ENCODE measurements around the gene FOXP1.
"Not testable (repeated sequence)": the region's sequence is repeated elsewhere in the genome, so short reads cannot be mapped to it uniquely, and the experiment has no call there.

Gene FOXP1

GRCh38 chr3:70982284-70982683 is 601.2 kb downstream of the FOXP1 start:
- Histone ChIP-seq H3K27ac (ENCODE audit: low read length) (peak overlapping the region; percentile 92), H3K4me1 (ENCODE audit: control insufficient read depth, insufficient read depth, low read length) (peaks cover 50% of the 10 kb centered on the region), H3K9me3 (ENCODE audit: control insufficient read depth in 2 of 2, low read length in 2 of 2) (no peaks in the 10 kb centered on the region), H3K36me3 (ENCODE audit: control insufficient read depth in 2 of 2, insufficient read depth in 2 of 2, low read length in 2 of 2) (peaks cover 11 to 14% of the 10 kb centered on the region in 2 donors), H3K9ac (ENCODE audit: low read length in 2 of 2) (peak overlapping the region in 1 of 2 donors; percentile 73), H3K4me3 (ENCODE audit: low read length in 2 of 2) (no peak overlapping the region), H3K27me3 (ENCODE audit: control insufficient read depth in 1 of 2, insufficient read depth in 2 of 2, low read length in 2 of 2) (no peaks in the 10 kb centered on the region)

- Histone ChIP-seq H3K27me3 (ENCODE audit: control insufficient read depth in 1 of 2, insufficient read depth in 2 of 2, low read length in 2 of 2) (no peaks in the 10 kb centered on the region), H3K4me3 (ENCODE audit: low read length in 2 of 2) (no peak overlapping the region), H3K4me1 (ENCODE audit: control insufficient read depth, insufficient read depth, low read length) (peaks cover 44% of the 10 kb centered on the region), H3K9me3 (ENCODE audit: control insufficient read depth in 2 of 2, low read length in 2 of 2) (no peaks in the 10 kb centered on the region), H3K27ac (ENCODE audit: low read length) (peak overlapping the region; percentile 92), H3K36me3 (ENCODE audit: control insufficient read depth in 2 of 2, insufficient read depth in 2 of 2, low read length in 2 of 2) (peaks cover 16 to 17% of the 10 kb centered on the region in 2 donors), H3K9ac (ENCODE audit: low read length in 2 of 2) (peak overlapping the region in 1 of 2 donors; percentile 50)
These were observed 602.2 kb downstream of the FOXP1 start for GRCh38 chr3:70981231-70981880.

GRCh38 chr3:70980646-70981170 is 602.8 kb downstream of the FOXP1 start:
- peak overlapping the region in 1 of 2 donors; percentile 34 for H3K9ac ChIP-seq (ENCODE audit: low read length in 2 of 2)
- H3K27me3 ChIP-seq (ENCODE audit: control insufficient read depth in 1 of 2, insufficient read depth in 2 of 2, low read length in 2 of 2) = no peaks in the 10 kb centered on the region
- H3K9me3 ChIP-seq (ENCODE audit: control insufficient read depth in 2 of 2, low read length in 2 of 2) = no peaks in the 10 kb centered on the region
- H3K4me1 ChIP-seq (ENCODE audit: control insufficient read depth, insufficient read depth, low read length) = peaks cover 40% of the 10 kb centered on the region
- H3K36me3 ChIP-seq (ENCODE audit: control insufficient read depth in 2 of 2, insufficient read depth in 2 of 2, low read length in 2 of 2) = peaks cover 21 to 23% of the 10 kb centered on the region in 2 donors
- H3K27ac ChIP-seq (ENCODE audit: low read length) = peak overlapping the region; percentile 92
- no peak overlapping the region for H3K4me3 ChIP-seq (ENCODE audit: low read length in 2 of 2)

- H3K4me1 ChIP-seq (ENCODE audit: control insufficient read depth, insufficient read depth, low read length) = peaks cover 34% of the 10 kb centered on the region
- H3K27me3 ChIP-seq (ENCODE audit: control insufficient read depth in 1 of 2, insufficient read depth in 2 of 2, low read length in 2 of 2) = no peaks in the 10 kb centered on the region
- H3K36me3 ChIP-seq (ENCODE audit: control insufficient read depth in 2 of 2, insufficient read depth in 2 of 2, low read length in 2 of 2) = peaks cover 21 to 29% of the 10 kb centered on the region in 2 donors
- no peaks in the 10 kb centered on the region for H3K9me3 ChIP-seq (ENCODE audit: control insufficient read depth in 2 of 2, low read length in 2 of 2)
- H3K27ac ChIP-seq (ENCODE audit: low read length) = peak overlapping the region; percentile 1
- H3K4me3 ChIP-seq (ENCODE audit: low read length in 2 of 2) = no peak overlapping the region
- H3K9ac ChIP-seq (ENCODE audit: low read length in 2 of 2) = no peak overlapping the region
These were observed 603.4 kb downstream of the FOXP1 start for GRCh38 chr3:70979983-70980645.

- no peaks in the 10 kb centered on the region for H3K27me3 ChIP-seq (ENCODE audit: control insufficient read depth in 1 of 2, insufficient read depth in 2 of 2, low read length in 2 of 2)
- peaks cover 14% of the 10 kb centered on the region for H3K4me1 ChIP-seq (ENCODE audit: control insufficient read depth, insufficient read depth, low read length)
- H3K9me3 ChIP-seq (ENCODE audit: control insufficient read depth in 2 of 2, low read length in 2 of 2) = no peaks in the 10 kb centered on the region
- H3K9ac ChIP-seq (ENCODE audit: low read length in 2 of 2) = no peak overlapping the region
- H3K4me3 ChIP-seq (ENCODE audit: low read length in 2 of 2) = no peak overlapping the region
- no peak overlapping the region for H3K27ac ChIP-seq (ENCODE audit: low read length)
- peaks cover 19 to 33% of the 10 kb centered on the region in 2 donors for H3K36me3 ChIP-seq (ENCODE audit: control insufficient read depth in 2 of 2, insufficient read depth in 2 of 2, low read length in 2 of 2)
These were observed 605.8 kb downstream of the FOXP1 start for GRCh38 chr3:70977712-70978111.

GRCh38 chr3:70975981-70976380 is 607.5 kb downstream of the FOXP1 start:
- not testable (repeated sequence) for H3K9ac ChIP-seq (ENCODE audit: low read length in 2 of 2); H3K9me3 ChIP-seq (ENCODE audit: control insufficient read depth in 2 of 2, low read length in 2 of 2); H3K4me3 ChIP-seq (ENCODE audit: low read length in 2 of 2); H3K27me3 ChIP-seq (ENCODE audit: control insufficient read depth in 1 of 2, insufficient read depth in 2 of 2, low read length in 2 of 2); H3K27ac ChIP-seq (ENCODE audit: low read length)
- H3K36me3 ChIP-seq (ENCODE audit: control insufficient read depth in 2 of 2, insufficient read depth in 2 of 2, low read length in 2 of 2) = peaks cover 28 to 40% of the 10 kb centered on the region in 2 donors
- peaks cover 11% of the 10 kb centered on the region for H3K4me1 ChIP-seq (ENCODE audit: control insufficient read depth, insufficient read depth, low read length)

GRCh38 chr3:70974747-70975146 is 608.8 kb downstream of the FOXP1 start:
- Histone ChIP-seq H3K27me3 (ENCODE audit: control insufficient read depth in 1 of 2, insufficient read depth in 2 of 2, low read length in 2 of 2) (no peaks in the 10 kb centered on the region), H3K9ac (ENCODE audit: low read length in 2 of 2) (no peak overlapping the region), H3K36me3 (ENCODE audit: control insufficient read depth in 2 of 2, insufficient read depth in 2 of 2, low read length in 2 of 2) (peaks cover 31 to 45% of the 10 kb centered on the region in 2 donors), H3K4me1 (ENCODE audit: control insufficient read depth, insufficient read depth, low read length) (peaks cover 12% of the 10 kb centered on the region), H3K4me3 (ENCODE audit: low read length in 2 of 2) (no peak overlapping the region), H3K27ac (ENCODE audit: low read length) (no peak overlapping the region), H3K9me3 (ENCODE audit: control insufficient read depth in 2 of 2, low read length in 2 of 2) (no peaks in the 10 kb centered on the region)

GRCh38 chr3:70973558-70973957 is 610.0 kb downstream of the FOXP1 start:
- Histone ChIP-seq H3K4me1 (ENCODE audit: control insufficient read depth, insufficient read depth, low read length) (peaks cover 12% of the 10 kb centered on the region), H3K9me3 (ENCODE audit: control insufficient read depth in 2 of 2, low read length in 2 of 2) (no peaks in the 10 kb centered on the region), H3K9ac (ENCODE audit: low read length in 2 of 2) (no peak overlapping the region), H3K4me3 (ENCODE audit: low read length in 2 of 2) (no peak overlapping the region), H3K27ac (ENCODE audit: low read length) (no peak overlapping the region), H3K36me3 (ENCODE audit: control insufficient read depth in 2 of 2, insufficient read depth in 2 of 2, low read length in 2 of 2) (peaks cover 34 to 55% of the 10 kb centered on the region in 2 donors), H3K27me3 (ENCODE audit: control insufficient read depth in 1 of 2, insufficient read depth in 2 of 2, low read length in 2 of 2) (no peaks in the 10 kb centered on the region)

- Histone ChIP-seq H3K4me1 (ENCODE audit: control insufficient read depth, insufficient read depth, low read length) (peaks cover 16% of the 10 kb centered on the region), H3K9ac (ENCODE audit: low read length in 2 of 2) (no peak overlapping the region), H3K4me3 (ENCODE audit: low read length in 2 of 2) (no peak overlapping the region), H3K27me3 (ENCODE audit: control insufficient read depth in 1 of 2, insufficient read depth in 2 of 2, low read length in 2 of 2) (no peaks in the 10 kb centered on the region), H3K9me3 (ENCODE audit: control insufficient read depth in 2 of 2, low read length in 2 of 2) (no peaks in the 10 kb centered on the region), H3K36me3 (ENCODE audit: control insufficient read depth in 2 of 2, insufficient read depth in 2 of 2, low read length in 2 of 2) (peaks cover 36 to 58% of the 10 kb centered on the region in 2 donors), H3K27ac (ENCODE audit: low read length) (no peak overlapping the region)
These were observed 610.7 kb downstream of the FOXP1 start for GRCh38 chr3:70972855-70973254.

- H3K36me3 ChIP-seq (ENCODE audit: control insufficient read depth in 2 of 2, insufficient read depth in 2 of 2, low read length in 2 of 2) = peaks cover 24 to 43% of the 10 kb centered on the region in 2 donors
- H3K27ac ChIP-seq (ENCODE audit: low read length) = peak overlapping the region; percentile 25
- no peak overlapping the region for H3K9ac ChIP-seq (ENCODE audit: low read length in 2 of 2)
These were observed 612.6 kb downstream of the FOXP1 start for GRCh38 chr3:70970952-70971351.

GRCh38 chr3:70970171-70970570 is 613.4 kb downstream of the FOXP1 start:
- Histone ChIP-seq H3K27ac (ENCODE audit: low read length) (no peak overlapping the region), H3K4me3 (ENCODE audit: low read length in 2 of 2) (no peak overlapping the region), H3K9ac (ENCODE audit: low read length in 2 of 2) (no peak overlapping the region), H3K4me1 (ENCODE audit: control insufficient read depth, insufficient read depth, low read length) (peaks cover 16% of the 10 kb centered on the region), H3K27me3 (ENCODE audit: control insufficient read depth in 1 of 2, insufficient read depth in 2 of 2, low read length in 2 of 2) (no peaks in the 10 kb centered on the region), H3K36me3 (ENCODE audit: control insufficient read depth in 2 of 2, insufficient read depth in 2 of 2, low read length in 2 of 2) (peaks cover 29 to 42% of the 10 kb centered on the region in 2 donors), H3K9me3 (ENCODE audit: control insufficient read depth in 2 of 2, low read length in 2 of 2) (no peaks in the 10 kb centered on the region)

More at GRCh38 chr3:70970952-70971351, 612.6 kb downstream of the FOXP1 start:
- Histone ChIP-seq H3K9me3 (ENCODE audit: control insufficient read depth in 2 of 2, low read length in 2 of 2) (no peaks in the 10 kb centered on the region), H3K4me3 (ENCODE audit: low read length in 2 of 2) (no peak overlapping the region), H3K27me3 (ENCODE audit: control insufficient read depth in 1 of 2, insufficient read depth in 2 of 2, low read length in 2 of 2) (no peaks in the 10 kb centered on the region), H3K4me1 (ENCODE audit: control insufficient read depth, insufficient read depth, low read length) (peaks cover 16% of the 10 kb centered on the region)

Data from stomach smooth muscle (tissue), 2 donors.